ENCODE measurements around the gene TEX52. TPM values are rescaled to one million over a fixed set of nuclear protein-coding genes. Genes with fewer than 3 reads are reported as not detected.

TEX52 gene
- total and polyA plus RNA-seq, 2 of the 13 experiments (the other 11 are each of a cell fraction or from before 2014, with no cell fraction given): 0.05 TPM; not detected in 1

GRCh38 chr12:2820432-2820831 lies 36.4 kb downstream of the TEX52 start:
- in situ Hi-C loops (cut with HindIII; ENCODE audit: extremely low pct_ligation_motif_present, low pct_unique_long_range_greater_than_20kb) (no loop called here), intact Hi-C loops (cut with micrococcal nuclease; ENCODE audit: unreplicated experiment) (no loop called here)
- Histone ChIP-seq H3K4me3 (replicated peaks in 1 of 3; ENCODE audit: insufficient read depth in 1 of 3, low read depth in 2 of 3, low read length in 3 of 3) (no peak overlapping the region), H3K9me3 (ENCODE audit: low read length) (no peaks in the 10 kb centered on the region), H3K36me3 (replicated peaks in 1 of 2; ENCODE audit: control insufficient read depth in 1 of 2, insufficient read depth in 2 of 2, low read length in 2 of 2) (peaks cover 22 to 63% of the 10 kb centered on the region in 2 experiments), H3K27me3 (ENCODE audit: control insufficient read depth in 1 of 2, insufficient read depth in 2 of 2, low read length in 2 of 2) (no peaks in the 10 kb centered on the region), H3K79me2 (ENCODE audit: insufficient read depth, low read length) (no peaks in the 10 kb centered on the region), H3K4me1 (ENCODE audit: insufficient read depth, low read length) (no peaks in the 10 kb centered on the region), H3K27ac (ENCODE audit: extremely low read length, insufficient read depth, low read length) (no peak overlapping the region), H4K20me1 (ENCODE audit: insufficient read depth, low read length) (no peaks in the 10 kb centered on the region; the same call in 1 of the 2 replicates), H3K9ac (ENCODE audit: insufficient read depth, low read depth, low read length) (no peak overlapping the region), H3K4me2 (ENCODE audit: low read depth, low read length) (no peak overlapping the region), H2AFZ (ENCODE audit: low read length) (no peak overlapping the region)
- CTCF ChIA-PET (ENCODE audit: low intra/inter-chr PET ratio, low total read pairs): no interaction called here
- DNase-seq (ENCODE audit: low spot score) (no peak), ATAC-seq (no peak), FAIRE-seq (no peak)
- no TSS peak for BruUV-seq (replicated peaks)
- 93% methylated on average over 8 of the region's 9 CpGs for WGBS (ENCODE audit: low lambda C conversion rate)
- POLR2A ChIA-PET: no interaction called here
- TF ChIP-seq TFDP2 (CRISPR knock-in tag; IDR thresholded peaks at IDR 0.05): no peak
- no peak for TF ChIP-seq JUN (CRISPR knock-in tag; IDR thresholded peaks at IDR 0.05)
- no peak for TF ChIP-seq ZNF143 (CRISPR knock-in tag; IDR thresholded peaks at IDR 0.05)
- no peak for TF ChIP-seq KAT8 (CRISPR knock-in tag; IDR thresholded peaks at IDR 0.05)
- no peak for TF ChIP-seq RCOR2 (CRISPR knock-in tag; IDR thresholded peaks at IDR 0.05)
- no peak for TF ChIP-seq ZNF24 (IDR thresholded peaks at IDR 0.05)
- TF ChIP-seq CREM (IDR thresholded peaks at IDR 0.05): no peak
- no peak for TF ChIP-seq CREM (CRISPR knock-in tag; IDR thresholded peaks at IDR 0.05)

- Histone ChIP-seq H4K20me1 (ENCODE audit: insufficient read depth, low read length) (no peaks in the 10 kb centered on the region; the same call in 1 of the 2 replicates), H3K79me2 (ENCODE audit: insufficient read depth, low read length) (no peaks in the 10 kb centered on the region), H2AFZ (ENCODE audit: low read length) (no peak overlapping the region), H3K4me2 (ENCODE audit: low read depth, low read length) (no peak overlapping the region), H3K27me3 (ENCODE audit: control insufficient read depth in 1 of 2, insufficient read depth in 2 of 2, low read length in 2 of 2) (no peaks in the 10 kb centered on the region), H3K4me3 (replicated peaks in 1 of 3; ENCODE audit: insufficient read depth in 1 of 3, low read depth in 2 of 3, low read length in 3 of 3) (no peak overlapping the region), H3K36me3 (replicated peaks in 1 of 2; ENCODE audit: control insufficient read depth in 1 of 2, insufficient read depth in 2 of 2, low read length in 2 of 2) (peaks cover 22 to 57% of the 10 kb centered on the region in 2 experiments), H3K4me1 (ENCODE audit: insufficient read depth, low read length) (no peaks in the 10 kb centered on the region), H3K9ac (ENCODE audit: insufficient read depth, low read depth, low read length) (no peak overlapping the region), H3K9me3 (ENCODE audit: low read length) (no peaks in the 10 kb centered on the region), H3K27ac (ENCODE audit: extremely low read length, insufficient read depth, low read length) (no peak overlapping the region)
- TF ChIP-seq AGO2 (optimal IDR thresholded peaks at IDR 0.05; ENCODE audit: low read depth, low read length) (peak; percentile 55), SMC3 (IDR thresholded peaks at IDR 0.05; ENCODE audit: low read length) (no peak)
- no peak for ATAC-seq
- POLR2A ChIA-PET: interaction anchor here (0.5 kb wide), 1 partner anchor 13 kb away, joined by 3 read pairs; no protein-coding TSS in a partner anchor
- intact Hi-C loops (cut with micrococcal nuclease; ENCODE audit: unreplicated experiment): no loop called here
- 96% methylated on average over 14 of the region's 15 CpGs for WGBS (ENCODE audit: low lambda C conversion rate)
- CTCF ChIA-PET (ENCODE audit: low intra/inter-chr PET ratio, low total read pairs): no interaction called here
- in situ Hi-C loops (cut with HindIII; ENCODE audit: extremely low pct_ligation_motif_present, low pct_unique_long_range_greater_than_20kb): no loop called here
- TSS peak; percentile 9 for BruUV-seq (replicated peaks)
- no peak for DNase-seq (ENCODE audit: low spot score)
- no peak for FAIRE-seq
These were observed 37.0 kb downstream of the TEX52 start for GRCh38 chr12:2819810-2820209.

All from HepG2 (cell line).